Measurements from ENCODE around the gene PRICKLE2. TPM values are rescaled to one million over a fixed set of nuclear protein-coding genes. Genes with fewer than 3 reads are reported as not detected.

Gene PRICKLE2
- total RNA-seq, 1 donor, result 0.63 TPM

- H3K9me3 ChIP-seq (ENCODE audit: low read depth, low read length), result no peaks in the 10 kb centered on the region
- H3K4me1 ChIP-seq (ENCODE audit: insufficient read depth, low read length), result no peaks in the 10 kb centered on the region
- H3K4me3 ChIP-seq (ENCODE audit: low read length), result no peak overlapping the region
- peaks cover 14% of the 10 kb centered on the region for H3K27me3 ChIP-seq (ENCODE audit: insufficient read depth, low read length)
These were observed 154.6 kb downstream of the PRICKLE2 start for GRCh38 chr3:64070704-64071103.

DNA sequence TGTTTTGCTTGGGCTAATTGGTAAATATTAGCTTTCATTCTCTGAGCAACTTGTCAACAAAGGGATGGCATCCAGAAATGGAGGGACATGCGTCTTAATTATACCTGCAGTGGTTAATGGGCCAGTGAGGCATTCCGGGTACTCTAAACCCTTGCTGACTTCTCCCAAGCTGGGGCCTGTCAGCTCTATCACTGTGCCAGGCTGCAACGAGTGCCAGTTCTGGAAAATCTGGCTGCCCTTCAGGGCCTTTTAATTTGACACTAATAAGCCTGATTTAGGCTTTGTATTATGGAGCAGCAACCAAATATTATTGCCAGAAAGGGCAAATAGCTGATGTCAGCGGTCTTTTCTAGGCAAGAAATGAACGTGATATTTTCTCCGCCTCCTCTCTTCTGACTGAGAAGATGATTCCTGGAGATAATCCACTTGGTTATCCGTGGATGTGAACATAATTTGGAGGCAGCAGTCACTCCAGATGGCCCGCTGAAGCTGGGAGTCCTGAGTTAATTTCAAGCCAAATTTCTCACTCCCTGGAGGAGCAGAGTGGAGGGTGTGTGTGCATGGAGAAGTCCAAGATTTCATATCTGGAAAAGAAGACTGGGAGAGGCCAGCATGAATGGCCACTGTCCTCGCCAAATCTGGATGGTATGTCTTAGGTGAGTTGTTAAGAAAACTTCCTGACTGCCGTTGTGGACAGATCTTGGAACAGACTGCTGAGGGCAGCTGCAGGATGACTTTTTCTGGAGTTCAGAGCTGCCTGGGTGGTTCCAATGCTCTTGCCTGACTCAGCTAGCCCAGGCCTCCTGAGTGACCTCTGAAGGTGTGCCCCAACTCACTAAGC lies 157.5 kb downstream of the PRICKLE2 start:
- peaks cover 16% of the 10 kb centered on the region for H3K27me3 ChIP-seq (ENCODE audit: insufficient read depth, low read length)
- H3K4me3 ChIP-seq (ENCODE audit: low read length), result no peak overlapping the region
- H3K4me1 ChIP-seq (ENCODE audit: insufficient read depth, low read length), result no peaks in the 10 kb centered on the region
- H3K9me3 ChIP-seq (ENCODE audit: low read depth, low read length), result no peaks in the 10 kb centered on the region

- Histone ChIP-seq H3K9me3 (ENCODE audit: low read depth, low read length) (no peaks in the 10 kb centered on the region), H3K4me1 (ENCODE audit: insufficient read depth, low read length) (no peaks in the 10 kb centered on the region), H3K4me3 (ENCODE audit: low read length) (no peak overlapping the region), H3K27me3 (ENCODE audit: insufficient read depth, low read length) (peaks cover 5% of the 10 kb centered on the region)
These were observed 160.5 kb downstream of the PRICKLE2 start for GRCh38 chr3:64064804-64065203.

DNA sequence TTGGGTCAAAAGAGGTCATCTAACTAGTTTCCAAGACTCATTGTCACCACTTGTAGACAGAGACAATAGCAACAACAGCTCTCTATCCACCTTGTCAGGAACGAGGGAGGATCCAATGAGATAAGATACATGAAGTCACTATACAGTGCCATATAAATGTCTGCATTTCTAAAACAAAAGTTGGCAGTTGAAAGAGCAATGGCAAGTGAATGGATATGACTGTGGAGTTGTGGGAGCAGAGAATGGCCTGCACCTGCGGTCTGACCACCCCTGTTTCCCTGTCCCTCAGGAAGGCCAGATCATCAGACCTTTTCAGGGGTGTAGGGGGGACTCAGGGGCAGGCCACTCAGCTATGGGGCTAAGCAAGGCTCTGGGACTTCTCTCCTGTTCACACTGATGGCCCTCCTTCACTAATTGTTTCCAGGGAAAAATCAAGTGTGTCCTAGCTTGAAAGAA lies 161.3 kb downstream of the PRICKLE2 start:
- Histone ChIP-seq H3K9me3 (ENCODE audit: low read depth, low read length) (no peaks in the 10 kb centered on the region), H3K4me3 (ENCODE audit: low read length) (no peak overlapping the region), H3K4me1 (ENCODE audit: insufficient read depth, low read length) (no peaks in the 10 kb centered on the region), H3K27me3 (ENCODE audit: insufficient read depth, low read length) (peaks cover 9% of the 10 kb centered on the region)

DNA sequence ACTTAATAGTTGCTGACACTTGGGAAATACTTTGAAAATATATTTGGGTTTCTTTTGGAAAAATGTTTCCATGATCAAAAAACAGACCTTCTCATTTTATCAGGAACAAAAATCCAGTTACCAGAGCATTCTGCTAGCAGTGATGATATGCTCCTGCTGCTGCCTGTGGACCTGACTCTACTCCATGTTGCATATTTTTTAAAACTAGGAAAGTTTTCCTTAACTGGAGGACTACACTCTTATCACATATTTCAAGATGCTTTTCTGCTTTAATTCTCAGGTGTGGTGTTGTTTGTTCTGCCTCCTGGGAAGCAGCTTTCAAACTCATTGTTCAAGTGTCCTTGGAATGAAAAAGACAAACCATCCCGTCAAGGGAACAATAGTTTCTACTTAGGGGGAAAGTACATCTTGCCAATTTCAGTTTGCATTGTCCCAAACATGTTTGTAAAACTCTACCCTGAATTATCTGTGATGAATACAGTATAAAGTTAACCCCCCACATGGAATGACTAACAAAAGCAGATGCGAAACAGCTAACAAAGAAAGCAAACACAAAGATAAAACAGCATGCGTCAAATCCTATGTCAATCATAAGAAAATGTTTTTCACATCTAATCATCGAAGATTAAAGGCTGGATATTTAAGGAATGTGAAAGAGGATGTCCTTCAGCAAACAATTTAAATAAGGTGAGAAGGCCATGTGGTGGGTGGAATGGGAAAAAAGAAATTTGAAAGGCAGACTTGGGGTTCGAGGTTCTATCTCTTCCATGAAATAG lies 161.9 kb downstream of the PRICKLE2 start:
- H3K9me3 ChIP-seq (ENCODE audit: low read depth, low read length), result no peaks in the 10 kb centered on the region
- no peak overlapping the region for H3K4me3 ChIP-seq (ENCODE audit: low read length)
- H3K27me3 ChIP-seq (ENCODE audit: insufficient read depth, low read length), result peaks cover 10% of the 10 kb centered on the region
- no peaks in the 10 kb centered on the region for H3K4me1 ChIP-seq (ENCODE audit: insufficient read depth, low read length)

DNA sequence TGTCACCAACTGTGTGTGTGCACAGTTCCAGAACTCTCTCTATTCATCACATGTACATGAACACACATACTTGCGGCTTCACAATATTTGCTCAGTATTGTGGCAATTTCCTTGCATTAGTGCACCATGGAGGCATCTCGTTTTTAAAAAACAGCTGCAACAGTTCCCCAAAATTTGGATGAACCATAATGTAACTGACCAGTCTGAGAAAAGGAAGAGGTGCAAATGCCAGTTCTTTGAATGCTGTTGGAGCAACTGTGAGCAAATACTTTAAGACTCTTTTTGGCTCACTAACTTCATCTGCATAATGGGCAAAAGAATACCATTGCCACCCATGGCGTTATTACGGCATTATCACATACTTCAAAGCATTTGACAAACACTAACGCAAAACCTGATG lies 163.6 kb downstream of the PRICKLE2 start:
- H3K27me3 ChIP-seq (ENCODE audit: insufficient read depth, low read length), result peaks cover 10% of the 10 kb centered on the region
- H3K9me3 ChIP-seq (ENCODE audit: low read depth, low read length), result no peaks in the 10 kb centered on the region
- H3K4me1 ChIP-seq (ENCODE audit: insufficient read depth, low read length), result no peaks in the 10 kb centered on the region
- H3K4me3 ChIP-seq (ENCODE audit: low read length), result no peak overlapping the region

DNA sequence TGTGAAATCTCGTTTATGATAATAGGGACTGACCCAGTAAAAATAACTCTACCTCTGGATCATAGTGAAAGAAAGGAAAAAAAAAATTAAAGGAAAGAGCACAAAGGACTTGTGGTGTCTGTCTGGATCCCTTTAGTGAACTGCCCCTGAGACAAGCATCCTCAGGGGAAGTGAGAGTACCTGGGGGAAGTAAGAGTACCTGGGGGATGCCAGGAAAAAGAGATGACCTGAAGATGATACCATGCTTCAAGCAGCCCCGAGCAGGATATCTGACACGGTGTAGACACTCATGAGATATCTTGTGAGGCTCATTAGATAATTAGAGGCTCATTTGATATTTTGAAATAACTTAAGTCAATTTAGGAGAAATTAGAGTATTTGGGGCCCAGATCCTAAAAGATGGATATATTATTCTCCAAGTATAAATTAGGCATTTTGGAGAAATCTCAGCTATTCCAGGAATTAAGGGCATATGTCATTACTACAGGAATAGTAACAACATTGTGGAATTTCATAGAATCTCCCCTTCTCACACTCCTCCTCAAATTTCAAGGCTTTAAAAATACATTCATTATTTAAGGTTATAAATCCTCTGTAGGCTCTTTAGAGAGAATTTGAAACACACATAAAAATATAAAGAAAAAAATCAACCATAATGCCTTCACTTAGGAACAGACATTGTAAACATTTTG lies 165.6 kb downstream of the PRICKLE2 start:
- H3K27me3 ChIP-seq (ENCODE audit: insufficient read depth, low read length), result peaks cover 10% of the 10 kb centered on the region
- no peaks in the 10 kb centered on the region for H3K9me3 ChIP-seq (ENCODE audit: low read depth, low read length)
- no peak overlapping the region for H3K4me3 ChIP-seq (ENCODE audit: low read length)
- no peaks in the 10 kb centered on the region for H3K4me1 ChIP-seq (ENCODE audit: insufficient read depth, low read length)

DNA sequence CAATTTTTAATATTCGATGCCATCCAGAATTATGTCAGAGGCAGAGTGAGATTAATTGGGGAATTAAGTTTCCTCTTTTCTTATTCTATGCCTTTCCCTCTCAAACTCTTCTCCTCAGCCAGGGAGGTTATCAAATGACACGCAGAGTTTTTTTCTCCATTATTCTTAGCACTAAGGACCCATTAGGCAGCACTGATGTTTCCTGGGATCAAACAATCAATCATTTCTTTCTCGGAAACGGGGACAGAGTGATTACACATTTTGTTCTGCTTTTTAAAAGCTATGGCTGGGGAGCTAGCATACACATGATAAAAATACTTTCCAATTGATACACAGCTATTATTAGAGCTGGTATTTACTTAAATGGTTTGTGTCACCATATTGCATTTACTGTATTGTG lies 166.7 kb downstream of the PRICKLE2 start:
- H3K27me3 ChIP-seq (ENCODE audit: insufficient read depth, low read length), result peaks cover 10% of the 10 kb centered on the region
- no peaks in the 10 kb centered on the region for H3K9me3 ChIP-seq (ENCODE audit: low read depth, low read length)
- no peak overlapping the region for H3K4me3 ChIP-seq (ENCODE audit: low read length)
- no peaks in the 10 kb centered on the region for H3K4me1 ChIP-seq (ENCODE audit: insufficient read depth, low read length)

GRCh38 chr3:64057231-64057630 lies 168.0 kb downstream of the PRICKLE2 start:
- Histone ChIP-seq H3K27me3 (ENCODE audit: insufficient read depth, low read length) (peaks cover 7% of the 10 kb centered on the region), H3K4me3 (ENCODE audit: low read length) (no peak overlapping the region), H3K4me1 (ENCODE audit: insufficient read depth, low read length) (no peaks in the 10 kb centered on the region), H3K9me3 (ENCODE audit: low read depth, low read length) (no peaks in the 10 kb centered on the region)

DNA sequence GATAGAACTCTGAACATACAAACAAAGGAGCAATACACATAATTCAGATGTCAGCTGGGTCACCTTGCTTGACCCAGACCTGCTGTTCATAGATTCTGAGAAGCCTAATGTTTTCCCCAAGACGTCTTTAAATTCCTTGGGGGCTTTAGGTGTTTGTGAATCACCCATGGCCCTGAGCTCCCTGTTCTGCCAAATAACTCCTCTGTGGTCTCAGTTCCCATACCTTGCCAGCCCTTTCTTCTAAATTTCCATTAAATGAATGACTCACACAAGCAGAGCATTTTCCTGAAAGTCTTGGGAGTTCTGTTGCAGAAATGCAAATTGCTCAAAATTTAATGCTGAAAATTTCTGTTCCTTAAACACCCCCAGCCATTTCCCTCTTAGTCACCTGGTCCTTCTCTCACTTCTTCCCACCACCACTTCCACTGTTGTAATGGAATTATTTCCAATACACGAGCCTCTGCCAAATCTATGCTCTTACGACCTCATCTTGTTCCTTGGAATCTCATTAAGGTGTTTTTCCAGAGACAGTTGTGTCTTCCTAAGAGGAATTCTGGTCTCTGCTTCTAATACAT lies 168.6 kb downstream of the PRICKLE2 start:
- Histone ChIP-seq H3K27me3 (ENCODE audit: insufficient read depth, low read length) (peaks cover 7% of the 10 kb centered on the region), H3K4me1 (ENCODE audit: insufficient read depth, low read length) (no peaks in the 10 kb centered on the region), H3K9me3 (ENCODE audit: low read depth, low read length) (no peaks in the 10 kb centered on the region), H3K4me3 (ENCODE audit: low read length) (no peak overlapping the region)

GRCh38 chr3:64055076-64055475 lies 170.2 kb downstream of the PRICKLE2 start:
- no peaks in the 10 kb centered on the region for H3K9me3 ChIP-seq (ENCODE audit: low read depth, low read length)
- H3K4me3 ChIP-seq (ENCODE audit: low read length), result no peak overlapping the region
- H3K4me1 ChIP-seq (ENCODE audit: insufficient read depth, low read length), result no peaks in the 10 kb centered on the region
- H3K27me3 ChIP-seq (ENCODE audit: insufficient read depth, low read length), result peaks cover 7% of the 10 kb centered on the region

- Histone ChIP-seq H3K27me3 (ENCODE audit: insufficient read depth, low read length) (peaks cover 6% of the 10 kb centered on the region), H3K4me1 (ENCODE audit: insufficient read depth, low read length) (no peaks in the 10 kb centered on the region), H3K4me3 (ENCODE audit: low read length) (no peak overlapping the region), H3K9me3 (ENCODE audit: low read depth, low read length) (no peaks in the 10 kb centered on the region)
These were observed 170.8 kb downstream of the PRICKLE2 start for GRCh38 chr3:64054488-64054887.

DNA sequence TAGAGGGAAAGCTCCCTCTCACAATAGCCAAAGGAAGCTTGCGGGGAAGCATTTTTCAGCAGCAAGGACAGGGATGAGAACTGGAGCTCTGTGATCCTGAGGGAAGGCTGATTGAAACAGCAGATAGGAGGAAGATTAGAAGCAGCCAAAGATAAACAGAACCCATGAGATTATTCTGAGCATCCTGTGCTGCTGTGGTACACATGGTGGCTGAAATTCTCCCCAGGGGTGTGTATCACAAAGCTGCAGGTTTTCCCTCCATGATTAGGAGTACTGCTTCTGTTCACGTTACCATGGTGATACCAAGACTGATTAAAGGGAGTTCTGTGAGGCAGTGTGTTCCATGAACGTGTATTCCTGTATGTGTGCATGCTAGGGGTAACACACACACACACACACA lies 171.7 kb downstream of the PRICKLE2 start:
- Histone ChIP-seq H3K4me1 (ENCODE audit: insufficient read depth, low read length) (no peaks in the 10 kb centered on the region), H3K27me3 (ENCODE audit: insufficient read depth, low read length) (no peaks in the 10 kb centered on the region), H3K4me3 (ENCODE audit: low read length) (no peak overlapping the region), H3K9me3 (ENCODE audit: low read depth, low read length) (no peaks in the 10 kb centered on the region)

DNA sequence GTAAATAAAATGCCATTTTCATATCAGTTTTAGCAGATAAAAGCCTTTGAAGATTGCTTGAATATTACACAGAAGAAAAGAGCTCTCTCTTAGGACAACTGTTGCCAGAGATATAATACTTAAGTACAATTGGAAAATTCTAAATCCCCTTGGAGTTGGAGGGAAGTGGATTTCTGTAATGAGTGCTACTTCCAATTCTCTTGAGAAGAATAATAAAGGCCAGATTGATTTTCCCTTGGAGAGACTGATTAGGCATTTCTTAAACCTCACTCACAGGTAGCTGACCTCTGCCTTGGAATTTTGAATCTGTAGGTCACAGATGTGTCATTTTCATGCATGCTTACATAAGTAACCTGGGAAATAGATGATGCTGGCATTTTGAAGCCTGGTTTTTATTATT lies 172.1 kb downstream of the PRICKLE2 start:
- Histone ChIP-seq H3K4me3 (ENCODE audit: low read length) (no peak overlapping the region), H3K27me3 (ENCODE audit: insufficient read depth, low read length) (no peaks in the 10 kb centered on the region), H3K9me3 (ENCODE audit: low read depth, low read length) (no peaks in the 10 kb centered on the region), H3K4me1 (ENCODE audit: insufficient read depth, low read length) (peaks cover 1% of the 10 kb centered on the region)

DNA sequence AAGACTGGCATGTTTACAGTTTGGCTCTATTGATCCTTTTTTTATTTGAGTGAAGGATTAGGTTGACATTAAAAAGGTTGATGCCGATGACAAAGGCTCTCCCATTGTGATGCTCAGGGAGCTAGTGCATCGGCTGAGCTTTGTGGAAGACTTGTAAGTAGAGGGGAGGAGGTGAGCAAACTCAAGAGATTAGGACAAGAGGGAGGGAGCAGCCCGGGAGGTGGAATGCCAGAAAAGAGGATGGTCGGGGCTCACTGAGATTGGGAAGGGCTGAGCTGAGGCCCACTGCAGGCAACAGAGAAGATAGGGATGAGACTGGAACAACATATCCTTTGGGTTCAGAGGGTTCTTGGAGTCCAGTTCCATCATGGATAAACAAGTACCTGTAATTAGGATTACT lies 175.4 kb downstream of the PRICKLE2 start:
- no peak overlapping the region for H3K4me3 ChIP-seq (ENCODE audit: low read length)
- H3K27me3 ChIP-seq (ENCODE audit: insufficient read depth, low read length), result no peaks in the 10 kb centered on the region
- H3K4me1 ChIP-seq (ENCODE audit: insufficient read depth, low read length), result peaks cover 3% of the 10 kb centered on the region
- H3K9me3 ChIP-seq (ENCODE audit: low read depth, low read length), result no peaks in the 10 kb centered on the region

Data from mononuclear cell (primary cell).